ENCODE data around the gene SELENON.
"Not testable (repeated sequence)": the region's sequence is repeated elsewhere in the genome, so short reads cannot be mapped to it uniquely, and the experiment has no call there.

SELENON gene

DNA sequence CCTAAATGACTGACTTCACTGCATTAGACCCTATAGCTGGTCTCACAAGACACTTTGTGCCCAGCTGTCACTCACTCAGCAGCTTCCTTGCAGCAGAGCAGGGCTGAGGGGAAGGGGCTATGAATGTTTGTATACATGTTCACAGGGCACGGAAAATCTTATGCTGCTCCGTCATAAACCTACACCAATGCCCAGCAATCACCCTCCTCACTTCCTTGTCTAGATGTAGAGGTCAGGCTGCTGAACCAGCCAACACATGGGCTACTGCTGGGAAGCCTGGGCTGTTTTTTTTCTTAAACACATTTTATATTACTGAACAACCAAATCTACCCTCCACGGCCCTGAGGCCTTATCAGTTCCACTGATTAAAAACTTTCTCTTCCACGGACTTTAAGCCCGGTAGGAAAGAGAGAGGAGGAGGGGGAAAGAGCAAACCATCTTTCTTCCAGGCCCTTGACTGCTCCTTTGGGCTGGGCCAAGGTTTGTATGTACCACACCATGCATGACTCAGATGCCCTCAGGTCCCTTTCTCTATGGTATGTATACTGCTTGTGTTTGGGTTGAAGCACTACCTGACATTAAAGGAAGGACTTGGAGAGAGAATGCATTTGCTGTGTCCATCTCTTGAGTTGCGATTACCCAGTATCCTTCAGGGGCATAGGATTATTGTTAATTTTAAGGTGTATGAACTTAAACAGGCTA is 32.5 kb downstream of the SELENON start:
- DNase-seq = no peak

DNA sequence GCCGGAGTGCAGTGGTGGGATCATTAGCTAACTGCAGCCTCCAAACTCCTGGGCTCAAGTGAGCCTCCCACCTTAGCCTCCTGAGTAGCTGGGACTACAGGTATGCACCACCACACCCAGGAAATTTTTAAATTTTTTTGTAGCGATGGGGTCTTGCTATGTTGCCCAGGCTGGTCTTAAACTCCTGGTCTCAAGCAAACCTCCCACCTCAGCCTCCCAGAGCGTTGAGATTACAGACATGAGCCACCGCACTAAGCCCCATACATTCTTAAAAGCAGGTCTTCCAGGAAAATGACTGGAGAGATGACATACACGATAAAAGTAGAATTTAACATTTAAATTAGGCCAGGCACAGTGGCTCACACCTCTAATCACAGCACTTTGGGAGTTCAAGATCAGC is 33.2 kb downstream of the SELENON start:
- no peak for DNase-seq

DNA sequence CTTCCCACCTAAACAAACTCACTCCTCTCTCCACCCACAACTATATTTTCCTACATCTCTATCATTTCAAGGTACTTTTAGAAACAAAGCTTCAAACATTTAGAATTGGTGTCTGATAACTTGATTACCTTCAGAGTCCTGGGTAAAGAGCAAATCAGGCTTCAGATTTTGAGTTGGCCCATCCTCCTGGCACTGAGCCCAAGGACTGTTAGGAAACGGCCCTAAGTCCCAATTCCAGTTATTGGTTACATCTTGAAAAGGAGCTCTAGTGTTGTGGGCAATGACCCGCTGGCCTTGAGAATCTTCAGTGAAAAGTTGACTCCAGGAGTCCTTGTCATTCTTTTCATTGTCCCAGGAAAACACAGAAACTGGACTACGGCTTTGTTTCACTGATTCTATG is 34.9 kb downstream of the SELENON start:
- DNase-seq = no peak

DNA sequence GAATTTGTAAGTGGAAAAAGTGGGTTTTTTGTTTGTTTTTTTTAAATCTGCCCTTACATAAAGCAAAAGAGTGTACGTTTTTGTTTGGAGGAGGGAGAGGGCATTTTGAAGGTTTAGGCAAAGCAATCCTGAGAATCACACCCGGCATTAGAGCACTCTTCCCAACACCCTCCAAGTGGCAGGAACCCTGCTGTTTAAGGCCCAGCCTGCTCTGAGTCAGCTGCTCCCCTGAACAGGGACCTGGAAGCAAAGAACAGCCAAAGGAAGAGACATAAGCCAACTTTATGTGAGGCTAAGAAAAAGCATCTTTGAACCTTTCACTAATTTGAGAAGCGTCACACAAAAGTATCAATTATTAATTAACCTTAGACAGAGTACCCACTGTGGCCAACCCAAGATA is 36.7 kb downstream of the SELENON start:
- no peak for DNase-seq

DNA sequence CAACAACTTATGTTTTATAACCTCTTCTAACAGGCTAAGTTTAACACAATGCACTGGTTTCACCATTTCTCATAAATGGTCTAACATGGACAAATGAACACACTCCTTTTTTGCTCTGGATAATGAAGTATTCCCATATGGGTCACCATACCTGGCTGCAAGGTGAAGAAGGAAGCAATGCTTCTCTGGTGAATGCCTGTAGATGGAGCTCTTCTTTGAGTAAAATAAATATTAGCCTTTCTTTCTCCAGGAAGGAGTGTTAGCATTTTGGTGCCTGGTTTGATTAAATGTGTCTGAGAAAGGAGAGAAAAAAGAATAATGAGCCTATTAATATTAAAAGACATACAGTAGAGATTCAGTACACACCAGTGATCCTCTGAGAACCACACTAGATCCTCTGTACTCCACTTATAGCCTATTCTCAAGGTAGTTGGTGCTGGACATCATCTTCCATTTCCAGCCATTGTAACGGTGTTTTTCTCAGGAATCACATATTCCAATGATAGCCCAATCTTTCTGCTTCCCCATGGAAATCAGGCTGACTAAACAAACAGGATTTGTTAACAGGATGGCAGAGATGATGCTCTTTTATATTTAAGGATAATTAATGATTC is 37.4 kb downstream of the SELENON start:
- DNase-seq = no peak

DNA sequence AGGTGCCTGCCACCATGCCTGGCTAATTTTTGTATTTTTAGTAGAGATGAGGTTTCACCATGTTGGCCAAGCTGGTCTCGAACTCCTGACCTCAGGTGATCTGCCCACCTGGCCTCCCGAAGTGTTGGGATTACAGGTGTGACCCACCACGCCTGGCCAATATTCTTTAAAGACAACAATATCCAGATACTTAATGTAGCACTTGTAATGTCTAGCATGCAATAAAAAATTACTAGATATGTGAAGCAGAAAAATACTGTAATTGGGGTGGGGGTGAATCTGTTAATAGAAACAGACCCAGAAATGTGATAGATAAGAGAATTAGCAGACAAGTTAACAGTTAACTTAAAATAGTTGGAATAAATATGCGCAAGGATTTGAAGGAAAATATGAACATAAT is 39.8 kb downstream of the SELENON start:
- DNase-seq = not testable (repeated sequence)

DNA sequence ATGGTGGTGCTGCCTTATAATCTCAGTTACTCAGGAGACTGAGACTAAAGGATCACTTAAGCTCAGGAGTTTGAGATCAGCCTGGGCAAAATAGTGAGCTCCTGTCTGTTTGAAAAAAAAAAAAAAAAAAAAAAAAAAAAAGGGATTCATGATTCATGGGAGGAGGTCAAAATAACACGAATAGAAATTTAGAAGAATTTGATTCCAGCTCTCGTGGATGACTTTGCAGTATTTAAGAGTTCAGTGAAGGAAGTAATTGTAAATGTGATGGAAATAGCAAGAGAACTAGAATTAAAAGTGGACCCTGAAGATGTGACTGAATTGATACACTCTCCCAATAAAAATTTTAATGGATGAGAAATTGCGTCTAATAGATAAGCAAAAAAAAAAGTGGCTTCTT is 43.5 kb downstream of the SELENON start:
- DNase-seq = no peak

DNA sequence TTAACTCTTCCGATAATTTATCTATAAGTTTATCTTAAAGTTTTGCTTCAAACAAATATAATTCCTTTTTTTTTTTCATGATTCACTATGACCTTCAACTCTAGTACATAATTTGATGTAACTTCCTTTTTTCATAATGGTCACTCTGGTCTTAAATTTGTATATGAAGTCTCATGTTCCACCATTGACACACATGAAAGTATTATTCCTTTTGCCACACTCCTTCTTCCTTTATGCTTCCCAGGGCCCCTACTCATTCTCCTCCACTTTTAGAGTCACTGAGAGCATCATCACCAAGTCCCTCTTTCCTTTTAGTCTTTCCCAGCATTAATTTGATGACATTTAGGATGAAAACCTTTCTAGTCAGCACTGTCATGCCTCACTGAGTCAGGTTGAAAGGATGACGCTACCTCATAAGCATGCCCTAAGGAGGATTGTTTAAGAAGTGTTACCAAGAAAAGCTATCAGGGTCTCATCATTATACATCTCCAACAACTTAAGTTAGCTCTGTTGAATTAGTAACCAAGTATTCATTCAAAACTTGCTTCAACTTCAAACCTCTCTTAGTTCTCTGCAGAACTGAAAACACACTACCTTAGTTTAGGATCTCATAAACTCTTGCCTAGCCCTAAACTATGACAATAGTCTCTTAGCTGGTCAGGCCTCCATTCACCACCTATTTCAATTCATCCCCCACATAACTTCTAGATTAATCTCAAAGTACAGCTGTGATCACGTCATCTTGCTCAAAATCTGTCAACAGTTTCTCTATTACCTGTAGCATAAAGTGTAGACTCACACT is 44.7 kb downstream of the SELENON start:
- no peak for DNase-seq

DNA sequence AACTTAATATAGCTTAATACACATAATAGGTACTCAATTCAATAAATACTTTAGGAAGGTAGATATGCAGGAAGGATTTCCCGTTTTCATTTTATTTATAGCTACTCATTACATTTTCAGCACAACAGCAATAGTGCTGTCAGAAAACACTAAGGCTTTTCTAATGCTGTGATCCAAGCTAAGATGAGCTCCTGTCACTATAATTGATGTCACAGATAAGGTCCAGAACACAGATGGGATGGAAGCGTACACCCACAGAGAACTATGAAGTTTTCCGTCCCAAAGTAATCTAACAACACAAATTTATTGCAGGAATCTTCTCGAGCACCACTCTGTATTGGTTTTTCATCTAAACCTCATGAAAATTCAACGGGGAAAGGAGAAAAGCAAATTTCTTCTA is 45.7 kb downstream of the SELENON start:
- no peak for DNase-seq

DNA sequence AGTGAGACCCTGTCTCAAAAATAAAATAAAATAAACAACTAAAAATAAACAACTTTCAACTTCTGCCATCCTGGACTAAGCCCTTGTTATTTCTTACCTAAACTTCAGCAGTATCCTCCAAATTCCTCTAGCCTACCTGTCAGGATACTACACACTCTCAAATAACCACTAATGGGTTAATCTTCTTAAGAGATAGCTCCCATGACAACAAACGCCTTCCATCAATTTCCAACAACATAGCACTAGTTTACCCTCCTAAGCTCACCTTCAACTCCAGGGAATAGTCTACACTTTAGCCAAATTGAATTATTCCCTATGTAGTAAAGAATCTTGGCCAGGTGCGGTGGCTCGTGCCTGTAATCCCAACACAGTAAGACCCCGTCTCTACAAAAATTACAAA is 47.9 kb downstream of the SELENON start:
- no peak for DNase-seq

DNA sequence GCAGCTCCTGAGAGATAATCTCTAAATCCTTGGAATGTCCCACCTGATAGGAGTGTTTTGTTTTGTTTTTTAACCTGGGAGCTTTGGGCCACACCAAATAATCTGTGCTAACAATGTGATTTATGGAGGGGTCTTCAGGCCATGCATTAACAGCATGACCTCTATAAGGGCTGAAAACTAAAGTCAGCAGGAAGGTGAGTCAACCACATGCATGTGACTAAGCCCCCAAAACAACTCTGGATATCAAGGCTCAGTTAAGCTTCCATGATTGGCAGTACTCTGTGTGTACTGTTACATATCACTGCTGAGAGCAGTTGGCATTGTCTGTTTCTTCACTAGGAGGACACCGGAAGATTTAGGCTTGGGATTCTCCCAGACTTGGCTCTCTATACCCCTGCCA is 48.5 kb downstream of the SELENON start:
- DNase-seq = no peak

DNA sequence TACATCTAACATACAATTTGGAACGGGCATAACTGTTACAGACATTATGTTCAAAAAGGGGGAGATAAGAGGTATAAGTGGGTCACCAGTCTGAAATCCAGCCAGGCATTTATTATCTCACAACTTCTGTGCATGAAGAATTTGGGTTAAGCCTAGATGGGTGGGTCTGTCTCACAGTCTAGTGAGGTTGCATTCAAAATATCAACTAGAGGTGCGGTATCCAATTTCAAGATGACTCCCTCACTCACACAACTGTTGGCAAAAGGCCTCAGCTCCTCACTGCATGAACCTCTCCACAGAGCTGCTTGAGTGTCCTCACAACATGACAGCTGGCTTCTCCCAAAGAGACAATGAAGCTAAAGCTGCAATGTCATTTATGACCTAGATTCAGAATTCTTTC is 54.6 kb downstream of the SELENON start:
- no peak for DNase-seq

DNA sequence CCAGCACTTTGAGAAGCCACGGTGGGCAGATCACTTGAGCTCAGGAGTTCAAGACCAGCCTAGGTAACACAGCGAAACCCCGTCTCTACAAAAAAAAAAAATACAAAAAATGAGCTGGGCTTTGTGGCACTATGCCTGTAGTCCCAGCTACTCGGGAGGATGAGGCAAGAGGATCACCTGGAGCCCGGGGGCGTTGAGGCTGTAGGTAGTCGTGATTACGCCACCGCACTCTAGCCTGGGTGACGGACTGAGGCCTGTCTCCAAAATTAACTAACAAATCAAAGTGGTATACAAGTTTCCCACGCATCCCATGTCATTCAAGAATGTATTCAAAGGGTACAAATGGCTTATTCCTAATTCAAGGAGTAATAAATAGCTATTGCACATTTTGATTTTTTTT is 56.9 kb downstream of the SELENON start:
- no peak for DNase-seq

DNA sequence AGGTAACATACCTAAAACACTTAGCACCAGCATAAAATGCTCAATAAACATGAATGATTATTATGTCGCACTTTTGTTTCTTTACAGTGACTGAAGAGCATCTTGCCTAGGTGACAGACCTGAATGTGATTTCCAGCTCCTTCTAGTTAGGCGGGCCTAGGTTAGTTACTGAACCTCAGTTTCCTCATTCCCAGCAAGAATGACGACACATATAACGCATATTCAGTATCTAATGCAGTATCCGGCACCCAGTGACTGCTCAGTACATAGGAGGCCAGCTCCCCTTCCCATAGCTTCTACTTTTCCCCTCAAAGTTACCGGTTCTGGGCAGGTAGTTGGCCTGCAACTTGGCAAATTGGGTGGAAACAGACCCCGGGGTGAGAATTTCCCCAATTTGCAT is 58.5 kb downstream of the SELENON start:
- no peak for DNase-seq

DNA sequence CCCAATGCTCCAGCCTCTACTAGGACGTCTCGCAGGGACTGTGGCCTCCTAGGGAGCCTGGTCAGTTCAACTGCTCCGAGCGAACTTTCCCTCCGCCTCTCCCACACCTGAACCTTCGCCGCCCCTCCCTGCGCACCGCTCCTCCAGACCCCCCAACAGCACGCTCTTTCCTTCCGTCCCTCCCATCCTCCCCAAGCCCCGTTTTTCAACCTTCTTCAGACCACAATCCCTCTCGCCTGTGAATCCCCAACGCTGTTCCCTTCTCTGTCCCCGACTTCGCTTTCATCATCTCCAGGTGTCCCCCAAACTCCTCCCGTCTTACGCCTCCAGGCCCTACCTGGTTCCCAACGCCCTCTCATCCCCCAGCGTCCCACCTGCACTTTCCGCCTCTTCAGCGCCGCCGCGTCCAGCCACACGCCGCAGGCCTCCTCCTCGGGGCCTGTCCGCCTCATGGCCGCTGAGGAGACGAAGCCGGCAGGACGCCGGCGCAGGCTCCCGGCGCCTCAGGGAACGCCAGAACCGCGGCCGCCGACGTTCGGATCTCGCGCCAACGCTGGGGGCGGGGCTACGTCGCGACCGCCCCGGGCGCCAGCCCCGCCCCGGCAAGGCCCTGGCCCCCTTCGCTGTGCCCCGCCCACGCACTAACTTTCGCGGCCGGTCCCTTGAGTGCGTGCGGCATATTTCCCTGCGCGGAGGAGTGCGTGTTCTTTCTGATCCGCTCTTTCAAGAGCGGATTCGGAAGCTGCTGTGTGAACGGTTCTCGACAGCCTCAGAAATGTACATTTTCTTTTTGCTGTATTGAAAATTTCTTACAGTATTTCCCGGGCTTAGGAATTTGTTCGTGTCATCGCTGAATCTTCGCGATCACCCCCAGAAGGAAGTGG is 59.2 kb downstream of the SELENON start, which contains the start of gene AUNIP:
AUNIP (minus strand) TSS at position 552 of the 884 bp plus-strand sequence; CDS start at position 452, 100 bp downstream.
- DNase-seq = peak; percentile 66 to 78

DNA sequence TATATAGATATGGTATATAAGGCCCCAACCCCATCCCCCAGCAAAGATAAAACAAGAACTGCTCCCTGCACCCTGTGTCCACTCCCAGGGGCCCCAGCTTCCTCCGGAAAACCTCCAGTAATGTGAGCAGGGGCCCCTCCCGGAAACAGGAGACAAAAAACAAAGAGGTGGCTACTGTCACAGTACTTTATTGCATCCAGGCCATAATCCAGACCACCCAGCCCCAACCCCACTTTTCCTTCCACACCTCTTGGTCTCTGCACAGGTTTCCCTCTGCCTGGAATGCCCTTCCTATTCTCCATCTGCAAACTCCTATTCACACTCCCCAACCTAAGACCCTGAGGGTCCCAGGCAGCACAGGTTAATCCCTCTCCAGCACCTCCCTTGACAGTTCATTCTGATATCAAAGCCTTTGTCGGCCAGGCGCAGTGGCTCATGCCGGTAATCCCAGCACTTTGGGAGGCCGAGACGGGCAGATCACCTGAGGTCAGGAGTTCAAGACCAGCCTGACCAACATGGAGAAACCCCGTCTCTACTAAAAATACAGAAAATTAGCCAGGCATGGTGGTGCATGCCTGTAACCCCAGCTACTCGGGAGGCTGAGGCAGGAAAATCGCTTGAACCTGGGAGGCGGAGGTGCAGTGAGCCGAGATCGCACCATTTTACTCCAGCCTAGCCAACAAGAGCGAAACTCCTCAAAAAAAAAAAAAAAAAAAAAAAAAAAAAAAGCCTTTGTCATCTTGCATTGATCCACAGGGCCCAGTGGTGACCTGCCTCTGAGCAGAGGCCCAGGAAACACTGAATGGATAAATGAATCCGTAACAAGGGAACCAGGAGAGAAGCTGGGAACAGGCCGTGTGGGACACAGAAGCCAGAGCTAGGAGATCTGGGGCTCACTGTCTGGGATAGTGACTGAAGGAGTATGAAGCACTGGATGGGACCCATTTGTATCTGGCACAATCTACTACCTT is 61.6 kb downstream of the SELENON start:
- peak in 1 of 2 donors; percentile 37 for DNase-seq

DNA sequence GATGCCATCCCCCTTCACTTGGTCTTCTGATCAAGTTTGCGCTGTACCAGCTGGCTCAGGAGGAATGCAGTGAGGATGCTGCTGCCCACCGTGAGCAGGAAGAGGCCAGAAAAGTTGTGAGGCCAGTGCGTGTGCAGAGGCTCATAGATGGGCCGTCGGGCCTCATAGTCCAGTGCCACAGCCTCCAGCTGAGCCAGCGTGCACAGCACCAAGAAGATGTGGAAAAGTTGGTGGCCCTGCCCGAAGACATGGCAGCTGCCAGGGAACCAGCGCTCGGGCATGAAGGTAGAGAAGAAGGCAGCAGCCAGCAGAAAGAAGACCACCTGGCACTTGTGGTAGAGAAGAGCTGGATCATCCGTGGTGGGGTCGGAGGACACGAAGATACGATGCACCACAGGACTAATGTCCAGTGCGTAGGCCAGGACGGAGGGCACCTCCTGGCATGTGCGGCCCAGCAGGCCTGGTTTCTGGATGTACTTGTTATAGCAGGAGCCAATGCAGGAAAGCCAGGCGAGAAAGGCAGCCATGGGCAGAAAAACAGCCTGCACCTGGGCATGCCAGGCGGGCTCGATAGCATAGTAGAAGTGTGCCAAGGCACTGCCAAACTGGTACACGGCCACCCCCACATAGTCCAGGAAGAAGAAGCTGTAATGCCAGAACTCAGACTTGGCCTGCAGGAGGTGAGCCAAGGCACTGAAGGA is 62.9 kb downstream of the SELENON start:
- no peak for DNase-seq

DNA sequence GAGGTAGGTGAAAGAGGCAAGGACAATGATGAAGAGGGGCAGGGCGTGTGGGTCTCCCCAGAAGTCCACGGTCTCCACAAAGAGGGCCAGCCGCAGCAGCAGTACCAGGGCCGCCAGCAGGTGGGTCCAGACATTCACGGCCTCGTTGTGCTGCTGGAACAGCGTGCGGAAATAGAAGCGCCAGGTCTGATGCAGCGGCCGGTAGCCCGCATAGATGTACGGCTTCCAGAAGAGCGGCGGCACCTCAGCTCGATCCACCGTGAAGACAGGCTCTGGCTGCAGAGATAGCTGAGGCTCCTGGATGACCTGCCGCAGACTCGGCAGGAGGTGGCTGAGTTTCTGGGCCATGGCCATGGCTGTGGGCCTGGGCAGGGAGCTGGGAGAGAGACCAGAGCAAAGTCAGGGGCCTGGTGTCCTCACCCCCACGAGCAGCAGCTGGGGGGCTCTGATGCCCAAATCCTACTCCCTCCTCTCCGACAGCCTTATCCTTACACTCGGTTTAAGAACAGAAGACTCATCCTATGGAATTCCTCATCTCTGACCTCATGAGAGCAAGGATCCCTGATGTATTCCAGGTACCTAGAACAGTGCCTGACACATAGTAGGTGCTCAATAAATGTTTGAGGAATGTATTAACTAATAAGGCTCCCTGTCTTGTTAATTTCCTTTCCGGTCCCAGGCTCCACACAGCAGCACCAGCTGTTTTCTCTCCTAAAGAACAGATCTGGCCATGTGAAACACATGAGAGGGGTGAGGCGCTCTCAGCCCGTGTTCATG is 63.7 kb downstream of the SELENON start:
- no peak for DNase-seq

DNA sequence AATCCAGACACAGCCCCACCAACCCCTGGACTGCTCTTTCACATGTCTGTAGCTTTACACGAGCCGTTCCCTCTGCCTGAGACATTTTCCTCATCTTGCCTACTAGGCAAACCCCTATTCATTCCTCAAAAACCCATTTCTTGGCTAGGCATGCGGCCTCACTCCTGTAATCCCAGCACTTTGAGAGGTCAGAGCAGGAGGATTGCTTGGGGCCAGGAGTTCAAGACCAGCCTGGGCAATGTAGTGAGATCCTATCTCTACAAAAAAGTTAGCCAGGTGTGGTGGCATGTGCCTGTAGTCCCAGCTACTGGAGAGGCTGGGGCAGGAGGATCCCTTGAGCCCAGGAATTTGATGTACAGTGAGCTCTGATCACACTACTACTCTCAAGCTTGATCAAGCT is 64.4 kb downstream of the SELENON start:
- no peak for DNase-seq

DNA sequence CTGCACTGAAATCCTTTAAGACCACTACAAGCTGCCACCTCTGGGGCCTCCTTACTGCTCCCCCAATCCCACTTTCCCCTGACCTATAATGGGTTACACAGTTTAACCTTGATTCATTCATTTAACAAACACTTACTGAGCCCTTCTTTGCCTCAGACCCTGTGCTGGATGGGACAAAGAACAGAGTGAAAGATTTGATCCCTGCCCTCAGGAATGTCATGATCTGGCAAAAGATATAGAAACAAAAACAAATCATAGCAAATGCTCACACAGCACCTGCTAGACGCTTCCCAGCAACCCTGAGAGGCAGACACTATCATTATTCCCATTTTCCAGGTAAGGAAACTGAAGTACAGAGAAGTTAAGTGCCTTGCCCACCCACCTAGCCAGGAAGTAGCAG is 66.3 kb downstream of the SELENON start:
- no peak for DNase-seq
